ENCODE data around the gene SYNJ2.

SYNJ2 gene

GRCh38 chr6:158030380-158031300 lies 49.0 kb downstream of the SYNJ2 start:
- no peak for DNase-seq

GRCh38 chr6:158031381-158032353 lies 50.0 kb downstream of the SYNJ2 start:
- peak; percentile 90 for DNase-seq

GRCh38 chr6:158032354-158032733 lies 50.7 kb downstream of the SYNJ2 start:
- DNase-seq = no peak

- no peak for DNase-seq
Observed at GRCh38 chr6:158033077-158033750, 51.6 kb downstream of the SYNJ2 start.

- no peak for DNase-seq
Observed at GRCh38 chr6:158033751-158034702, 52.4 kb downstream of the SYNJ2 start.

- no peak for DNase-seq
Observed at GRCh38 chr6:158036261-158036660, 54.6 kb downstream of the SYNJ2 start.

- no peak for DNase-seq
Observed at GRCh38 chr6:158037021-158037420, 55.4 kb downstream of the SYNJ2 start.

- DNase-seq = no peak
Observed at GRCh38 chr6:158037771-158038170, 56.1 kb downstream of the SYNJ2 start.

GRCh38 chr6:158038291-158039177 lies 56.9 kb downstream of the SYNJ2 start:
- DNase-seq = no peak

- DNase-seq = peak; percentile 43
Observed at GRCh38 chr6:158039178-158039557, 57.5 kb downstream of the SYNJ2 start.

- peak; percentile 42 for DNase-seq
Observed at GRCh38 chr6:158039571-158040050, 57.9 kb downstream of the SYNJ2 start.

GRCh38 chr6:158040051-158040803 lies 58.6 kb downstream of the SYNJ2 start:
- peak; percentile 99 for DNase-seq

GRCh38 chr6:158040804-158041347 lies 59.2 kb downstream of the SYNJ2 start:
- DNase-seq = no peak

GRCh38 chr6:158041370-158041769 lies 59.7 kb downstream of the SYNJ2 start:
- DNase-seq = no peak

GRCh38 chr6:158041788-158042187 lies 60.1 kb downstream of the SYNJ2 start:
- no peak for DNase-seq

- peak; percentile 83 for DNase-seq
Observed at GRCh38 chr6:158042245-158042798, 60.7 kb downstream of the SYNJ2 start.

- no peak for DNase-seq
Observed at GRCh38 chr6:158043008-158043407, 61.3 kb downstream of the SYNJ2 start.

GRCh38 chr6:158043586-158044524 lies 62.2 kb downstream of the SYNJ2 start:
- DNase-seq = no peak
